Thymus (tissue), 11 donors: ENCODE results near the gene TRIM38. TPM values are rescaled to one million over a fixed set of nuclear protein-coding genes. Genes with fewer than 3 reads are reported as not detected.
"Not testable (repeated sequence)": the region's sequence is repeated elsewhere in the genome, so short reads cannot be mapped to it uniquely, and the experiment has no call there.

Experiments
- DNase-seq, 9 donors: peaks; one replicate each; pipeline ENCODE4 v3.0.0-alpha.2; 2013; ENCODE audit warnings: low spot score in 9 of 9, low read depth in 6 of 9, missing footprints in 1 of 9
- H3K27ac ChIP-seq, 2 donors: one replicate each; pipeline ENCODE4 v1.5.1; 2013; ENCODE audit warnings: control low read depth in 1 of 2, low read depth in 1 of 2, low read length in 1 of 2, mild to moderate bottlenecking in 1 of 2, moderate library complexity in 1 of 2
- H3K27me3 ChIP-seq, 2 donors: one replicate each; pipeline ENCODE4 v1.5.1; 2013; ENCODE audit warnings: low read length in 1 of 2; ENCODE audit not compliant: control insufficient read depth in 2 of 2, insufficient read depth in 1 of 2
- H3K36me3 ChIP-seq, 2 donors: one replicate each; pipeline ENCODE4 v1.5.1; 2013; ENCODE audit warnings: low read length in 1 of 2, mild to moderate bottlenecking in 1 of 2, moderate library complexity in 1 of 2; ENCODE audit not compliant: control insufficient read depth in 2 of 2, insufficient read depth in 2 of 2
- H3K4me1 ChIP-seq, 2 donors: one replicate each; pipeline ENCODE4 v1.5.1; 2013; ENCODE audit warnings: low read length in 2 of 2; ENCODE audit not compliant: control insufficient read depth in 2 of 2, insufficient read depth in 2 of 2
- H3K4me3 ChIP-seq, 2 donors: one replicate each; pipeline ENCODE4 v1.5.1; 2013; ENCODE audit warnings: low read length in 2 of 2, control low read depth in 1 of 2, mild to moderate bottlenecking in 1 of 2
- H3K9me3 ChIP-seq, 2 donors: one replicate each; pipeline ENCODE4 v1.5.1; 2013; ENCODE audit warnings: low read length in 1 of 2, mild to moderate bottlenecking in 1 of 2; ENCODE audit not compliant: control insufficient read depth in 2 of 2, insufficient read depth in 1 of 2
- WGBS: extraction: QIAGEN DNeasy Blood & Tissue Kit; methylation state at CpG from one replicate; pipeline ENCODE4 v1.1.7; 2013; 5-methylcytosine and 5-hydroxymethylcytosine counted together
- polyA plus RNA-seq: library from polyadenylated mRNA; stranded (reverse); fragments of 200-250 nt; gene quantifications from one replicate; pipeline ENCODE4 v1.2.3, GENCODE V29; 2013
- total RNA-seq: library from RNA; stranded (reverse); fragments of 120-200 nt; gene quantifications from one replicate; pipeline ENCODE4 v1.2.4, GENCODE V29; 2013
- donor health status: healthy.

The TRIM38 gene
- total and polyA plus RNA-seq, 2 donors, result 5.0 to 11.3 TPM

DNA sequence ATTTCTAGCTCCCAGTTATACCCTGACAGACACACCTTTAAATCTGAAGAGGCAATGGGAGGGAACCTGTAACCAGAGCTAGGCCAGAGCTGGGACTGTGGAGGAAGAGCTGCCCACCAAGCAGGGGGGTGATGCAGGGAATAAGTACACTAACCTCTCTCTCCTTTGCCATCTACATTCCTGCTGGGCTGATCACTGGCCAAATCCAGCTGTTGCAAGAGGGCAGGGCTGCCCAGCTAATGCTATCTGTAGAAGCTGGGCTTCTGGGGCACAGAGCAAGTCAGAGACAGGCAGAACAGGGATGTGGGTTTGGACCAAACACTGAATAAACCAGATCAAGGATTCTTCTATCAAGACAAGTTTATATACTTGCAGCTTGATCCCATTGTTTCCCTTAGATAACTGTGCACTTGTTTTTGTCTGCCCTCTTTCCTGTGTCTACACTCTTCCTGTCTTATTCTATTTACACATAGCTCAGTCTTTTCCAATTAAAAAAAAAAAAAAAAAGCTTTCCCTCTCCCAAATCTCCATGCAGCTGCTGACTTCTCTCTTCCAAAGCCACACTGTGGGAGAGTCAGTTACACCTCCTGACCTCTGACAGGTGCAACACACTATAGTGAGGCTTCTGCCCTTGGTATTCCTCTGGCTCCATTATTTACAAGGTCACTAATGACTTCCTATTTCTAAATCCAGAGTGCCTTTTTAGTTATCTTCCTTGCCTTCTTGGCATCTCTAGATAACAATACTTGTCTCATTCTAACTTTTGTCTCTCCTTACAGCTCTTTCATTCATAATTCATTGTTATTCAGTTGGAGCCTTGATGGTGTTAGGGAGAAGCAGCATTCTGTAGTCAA lies 43.7 kb downstream of the TRIM38 start:
- Histone ChIP-seq H3K27ac (no peak overlapping the region), H3K36me3 (no peaks in the 10 kb centered on the region), H3K4me3 (no peak overlapping the region), H3K27me3 (no peaks in the 10 kb centered on the region), H3K9me3 (no peaks in the 10 kb centered on the region), H3K4me1 (no peaks in the 10 kb centered on the region)
- DNase-seq, result no peak

GRCh38 chr6:26006940-26007305 lies 44.3 kb downstream of the TRIM38 start:
- H3K27ac ChIP-seq, H3K36me3 ChIP-seq, H3K9me3 ChIP-seq, H3K4me1 ChIP-seq, H3K4me3 ChIP-seq, H3K27me3 ChIP-seq, DNase-seq: not testable (repeated sequence)
- 92% methylated on average over 1 of the region's 1 CpG for WGBS

DNA sequence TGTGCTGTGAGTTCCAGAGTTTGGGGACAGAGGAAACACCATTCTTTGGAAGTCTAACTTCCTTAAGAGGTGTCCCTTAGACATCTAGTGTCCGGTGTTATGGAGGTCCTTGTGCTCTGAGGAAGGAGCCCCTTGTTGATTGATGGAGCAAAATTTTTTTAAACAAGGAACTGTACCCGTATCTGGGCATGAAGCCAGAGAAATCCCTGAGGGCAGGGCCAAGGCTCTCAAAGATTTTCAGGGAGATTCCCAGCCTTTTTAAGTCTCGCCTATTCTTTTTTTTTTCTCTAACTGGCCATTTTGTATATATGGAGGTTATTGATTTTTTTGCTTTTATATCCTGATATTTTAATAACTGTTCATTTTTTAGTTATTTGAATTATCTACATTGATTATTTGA lies 45.9 kb downstream of the TRIM38 start:
- DNase-seq, result no peak
- Histone ChIP-seq H3K27me3 (no peaks in the 10 kb centered on the region), H3K27ac (no peak overlapping the region), H3K4me3 (no peak overlapping the region), H3K4me1 (no peaks in the 10 kb centered on the region), H3K36me3 (no peaks in the 10 kb centered on the region), H3K9me3 (no peaks in the 10 kb centered on the region)
- 93% methylated on average over 3 of the region's 3 CpGs for WGBS

GRCh38 chr6:26009817-26010216 lies 47.2 kb downstream of the TRIM38 start:
- Histone ChIP-seq H3K36me3 (no peaks in the 10 kb centered on the region), H3K27me3 (no peaks in the 10 kb centered on the region), H3K27ac (no peak overlapping the region), H3K4me3 (no peak overlapping the region), H3K9me3 (no peaks in the 10 kb centered on the region), H3K4me1 (no peaks in the 10 kb centered on the region)
- DNase-seq, result no peak
- WGBS, result 97% methylated on average over 4 of the region's 4 CpGs

GRCh38 chr6:26012061-26012460 lies 49.5 kb downstream of the TRIM38 start:
- Histone ChIP-seq H3K27ac (no peak overlapping the region), H3K4me3 (no peak overlapping the region), H3K27me3 (no peaks in the 10 kb centered on the region), H3K4me1 (peaks cover 1 to 7% of the 10 kb centered on the region in 2 donors), H3K36me3 (no peaks in the 10 kb centered on the region), H3K9me3 (peaks cover 0 to 8% of the 10 kb centered on the region in 2 donors)
- no peak for DNase-seq
- WGBS, result 98% methylated on average over 2 of the region's 2 CpGs

DNA sequence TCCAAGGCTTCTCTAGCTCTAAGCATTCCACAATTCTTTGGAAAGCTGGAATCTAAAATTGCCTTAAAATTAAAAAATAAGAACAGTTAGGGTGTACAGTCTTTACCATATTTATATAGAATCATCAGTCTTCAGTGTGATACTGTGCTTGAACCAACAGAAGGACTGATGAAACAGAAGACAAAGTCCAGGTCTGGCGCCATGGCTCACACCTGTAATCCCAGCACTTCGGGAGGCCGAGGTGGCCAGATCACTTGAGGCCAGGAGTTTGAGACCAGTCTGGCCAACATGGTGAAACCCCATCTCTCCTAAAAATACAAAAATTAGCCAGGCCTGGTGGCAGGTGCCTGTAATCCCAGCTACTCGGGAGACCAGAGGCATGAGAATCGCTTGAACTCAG lies 51.8 kb downstream of the TRIM38 start:
- peaks cover 5 to 17% of the 10 kb centered on the region in 2 donors for H3K4me1 ChIP-seq
- not testable (repeated sequence) for DNase-seq

DNA sequence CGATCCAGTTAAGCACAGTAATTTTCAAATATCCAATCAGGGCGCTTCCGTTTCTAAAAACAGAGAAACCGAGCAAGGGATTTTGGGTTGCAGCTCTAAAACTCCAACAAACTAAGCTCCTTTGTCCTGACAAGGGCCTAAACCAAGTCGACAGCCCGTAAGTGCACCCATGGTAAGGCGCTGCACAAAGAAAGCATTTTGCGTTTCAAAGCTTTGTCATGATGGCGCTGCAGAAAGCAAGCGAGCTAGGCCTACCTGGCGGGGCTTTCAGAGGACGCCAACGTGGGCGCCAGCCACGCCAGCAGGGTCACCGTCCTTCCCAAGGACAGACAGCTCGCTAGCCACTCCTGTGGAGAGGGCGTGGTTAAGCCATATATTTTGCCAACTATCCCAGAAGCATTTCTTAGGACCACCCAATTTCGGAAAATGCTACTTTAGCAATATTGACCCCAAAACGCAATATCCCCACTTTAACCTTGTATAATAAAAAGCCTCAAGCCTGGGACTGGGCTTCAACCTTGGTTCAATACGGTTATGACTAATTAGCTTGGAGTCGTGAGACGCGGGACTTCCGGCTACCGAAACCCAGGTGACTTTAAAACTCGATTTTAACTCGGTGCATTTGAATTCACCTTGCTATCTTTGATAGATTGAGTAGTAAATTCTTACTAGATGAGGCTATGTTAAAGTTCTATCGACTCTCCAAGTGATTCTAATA lies 53.8 kb downstream of the TRIM38 start:
- H3K4me3 ChIP-seq, result peak overlapping the region; percentile 37 to 52

More for the DNA sequence above, 51.8 kb downstream of the TRIM38 start:
- not testable (repeated sequence) for H3K4me3 ChIP-seq, H3K36me3 ChIP-seq, H3K27ac ChIP-seq, H3K27me3 ChIP-seq
- WGBS, result over 99% methylated on average over 5 of the region's 5 CpGs
- H3K9me3 ChIP-seq, result peaks cover 0 to 18% of the 10 kb centered on the region in 2 donors

DNA sequence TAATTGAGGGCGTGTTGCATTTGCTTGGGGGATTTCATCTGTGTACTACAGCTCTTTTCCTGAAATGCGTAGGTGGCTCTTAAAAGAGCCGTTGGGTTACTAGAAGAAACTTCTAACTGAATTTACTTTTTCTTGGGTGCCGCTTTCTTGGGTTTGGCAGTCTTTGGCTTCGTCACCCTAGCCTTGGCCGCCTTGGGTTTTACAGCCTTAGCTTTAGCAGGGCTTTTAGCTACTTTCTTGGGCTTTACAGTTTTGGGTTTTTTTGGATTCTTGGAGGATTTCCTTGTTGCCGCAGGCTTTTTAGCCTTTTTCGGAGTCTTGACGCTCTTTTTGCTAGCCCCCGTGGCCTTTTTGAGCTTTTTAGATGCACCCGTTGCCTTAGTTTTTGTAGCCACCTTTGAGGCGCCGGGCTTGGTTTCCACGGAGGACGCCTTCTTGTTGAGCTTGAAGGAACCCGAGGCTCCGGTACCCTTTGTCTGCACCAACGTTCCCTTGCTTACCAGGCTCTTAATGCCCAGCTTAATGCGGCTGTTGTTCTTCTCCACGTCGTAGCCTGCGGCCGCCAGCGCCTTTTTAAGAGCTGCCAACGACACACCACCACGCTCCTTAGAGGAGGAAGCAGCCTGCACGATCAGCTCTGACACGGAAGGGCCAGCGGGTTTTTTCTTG lies 54.5 kb downstream of the TRIM38 start:
- H3K36me3 ChIP-seq, result no peaks in the 10 kb centered on the region
- 43% methylated on average over 29 of the region's 29 CpGs for WGBS
- H3K27ac ChIP-seq, result peak overlapping the region; percentile 83 to 90
- H3K9me3 ChIP-seq, result peaks cover 0 to 23% of the 10 kb centered on the region in 2 donors
- H3K27me3 ChIP-seq, result no peaks in the 10 kb centered on the region
- DNase-seq, result peak in 1 of 9 donors; percentile 51
- H3K4me1 ChIP-seq, result peaks cover 5 to 26% of the 10 kb centered on the region in 2 donors
- peak overlapping the region; percentile 37 to 52 for H3K4me3 ChIP-seq

More for the DNA sequence above, 53.8 kb downstream of the TRIM38 start:
- DNase-seq, result no peak
- H3K27ac ChIP-seq, result peak overlapping the region; percentile 42 to 90
- peaks cover 5 to 26% of the 10 kb centered on the region in 2 donors for H3K4me1 ChIP-seq
- 94% methylated on average over 29 of the region's 29 CpGs for whole genome bisulfite sequencing
- no peaks in the 10 kb centered on the region for H3K36me3 ChIP-seq
- H3K9me3 ChIP-seq, result peaks cover 0 to 23% of the 10 kb centered on the region in 2 donors
- no peaks in the 10 kb centered on the region for H3K27me3 ChIP-seq

- Histone ChIP-seq H3K27ac (peak overlapping the region; percentile 83 to 90), H3K27me3 (no peaks in the 10 kb centered on the region), H3K4me1 (peaks cover 5 to 26% of the 10 kb centered on the region in 2 donors), H3K4me3 (peak overlapping the region; percentile 37 to 52), H3K36me3 (no peaks in the 10 kb centered on the region), H3K9me3 (peaks cover 0 to 23% of the 10 kb centered on the region in 2 donors)
- 22% methylated on average over 18 of the region's 18 CpGs for WGBS
- peak in 5 of 9 donors; percentile 65 to 90 (median 77) for DNase-seq
Observed at GRCh38 chr6:26017632-26017966, 55.0 kb downstream of the TRIM38 start.
